GM18517 (cell line): ENCODE measurements around the gene FIP1L1.
"Not testable (repeated sequence)": the region's sequence is repeated elsewhere in the genome, so short reads cannot be mapped to it uniquely, and the experiment has no call there.

Experiments
- ATAC-seq: cut with Tn5 transposase; IDR thresholded peaks from one replicate; pipeline ENCODE4 v1.9.1; 2021; ENCODE audit warnings: mild to moderate bottlenecking, moderate library complexity; ENCODE audit not compliant: unreplicated experiment

FIP1L1 gene

DNA sequence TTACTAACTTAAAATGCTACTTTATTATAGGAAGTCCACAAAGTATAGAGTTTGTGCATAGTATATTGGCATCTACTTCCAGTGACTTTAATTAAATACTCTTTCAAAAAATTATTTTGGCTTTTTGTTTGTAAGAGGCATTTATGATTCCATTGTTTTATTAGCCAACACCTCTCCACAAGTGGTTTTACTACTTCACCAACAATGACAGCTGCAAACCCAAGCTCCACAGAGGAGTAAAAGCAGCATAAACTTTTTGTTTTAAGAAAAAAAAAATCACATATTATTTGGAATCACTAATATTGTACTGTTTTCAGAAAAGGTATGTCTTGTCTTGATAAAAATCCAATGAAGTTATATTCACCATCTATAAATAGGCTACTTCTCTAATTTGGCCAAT, 88.5 kb downstream of the FIP1L1 start:
- no peak for ATAC-seq

DNA sequence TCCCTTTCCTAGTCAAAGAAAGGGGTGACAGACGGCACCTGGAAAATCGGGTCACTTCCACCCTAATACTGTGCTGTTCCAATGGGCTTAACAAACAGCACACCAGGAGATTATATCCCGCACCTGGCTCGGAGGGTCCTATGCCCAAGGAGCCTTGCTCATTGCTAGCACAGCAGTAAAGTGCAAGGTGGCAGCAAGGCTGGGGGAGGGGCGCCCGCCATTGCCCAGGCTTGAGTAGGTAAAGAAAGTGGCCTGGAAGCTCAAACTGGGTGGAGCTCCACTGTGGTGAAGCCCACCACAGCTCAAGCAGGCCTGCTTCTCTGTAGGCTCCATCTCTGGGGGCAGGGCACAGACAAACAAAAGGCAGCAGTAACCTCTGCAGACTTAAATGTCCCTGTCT, 89.1 kb downstream of the FIP1L1 start:
- not testable (repeated sequence) for ATAC-seq

DNA sequence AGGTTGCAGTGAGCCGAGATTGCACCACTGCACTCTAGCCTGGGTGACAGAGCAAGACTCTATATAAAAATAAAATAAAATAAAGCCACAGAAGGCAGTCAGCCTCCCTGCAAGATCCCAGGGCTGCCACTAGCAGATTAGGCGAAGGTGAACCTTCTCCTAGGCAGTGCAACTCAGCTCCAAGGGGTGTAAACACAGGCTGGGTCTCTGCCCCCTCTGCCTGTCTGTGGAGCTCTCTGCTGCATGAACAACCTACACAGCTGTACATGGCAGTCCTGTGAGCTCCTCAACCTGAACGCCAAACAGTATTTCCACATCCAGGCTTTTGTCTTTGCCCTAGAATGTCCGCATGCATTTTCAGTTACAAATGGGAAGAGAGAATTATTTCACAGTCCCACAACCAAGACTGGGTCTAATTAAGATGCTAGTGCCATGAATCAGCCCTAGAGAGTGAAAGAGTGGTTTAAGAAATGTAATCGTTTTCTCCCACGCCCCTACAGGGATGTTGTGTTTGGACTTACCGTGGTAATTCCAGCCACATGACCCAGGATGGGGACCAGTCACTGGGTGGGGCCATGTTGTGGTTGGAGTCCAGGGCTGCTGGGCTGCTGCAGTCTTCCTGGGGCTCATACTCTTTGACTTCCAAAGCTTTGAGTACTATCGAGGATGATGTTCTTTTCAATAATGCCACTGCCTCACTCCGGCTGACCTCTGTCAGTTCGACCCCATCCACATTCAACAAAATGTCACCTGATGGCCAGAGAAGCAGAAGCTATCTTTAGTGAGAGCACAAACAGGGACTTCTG, 99.0 kb downstream of the FIP1L1 start:
- no peak for ATAC-seq

DNA sequence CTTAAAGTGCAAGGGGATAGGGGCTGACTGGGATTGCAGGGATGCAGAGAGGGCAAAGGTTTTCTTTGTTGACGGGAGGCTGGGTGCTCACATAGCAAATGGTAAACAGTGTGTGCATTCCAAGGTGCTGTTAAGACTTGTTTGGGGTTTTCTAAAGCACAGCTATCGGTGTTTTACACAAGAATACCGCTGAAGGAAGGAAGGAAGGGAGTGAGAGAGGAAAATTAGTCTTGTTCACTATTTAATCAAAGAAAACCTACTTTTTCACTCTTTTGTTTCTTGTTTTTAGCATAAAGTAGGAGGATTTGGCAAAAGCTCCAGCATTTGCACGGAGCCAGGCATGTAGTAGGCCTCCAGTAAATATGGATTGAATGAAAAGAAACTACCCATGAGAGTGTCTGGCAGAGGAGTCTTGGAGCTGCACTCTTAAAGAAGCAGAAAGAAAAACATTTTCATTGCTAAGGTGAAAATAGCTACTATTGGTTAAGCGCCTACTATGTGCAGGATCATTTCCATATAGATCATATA, 99.7 kb downstream of the FIP1L1 start:
- no peak for ATAC-seq

DNA sequence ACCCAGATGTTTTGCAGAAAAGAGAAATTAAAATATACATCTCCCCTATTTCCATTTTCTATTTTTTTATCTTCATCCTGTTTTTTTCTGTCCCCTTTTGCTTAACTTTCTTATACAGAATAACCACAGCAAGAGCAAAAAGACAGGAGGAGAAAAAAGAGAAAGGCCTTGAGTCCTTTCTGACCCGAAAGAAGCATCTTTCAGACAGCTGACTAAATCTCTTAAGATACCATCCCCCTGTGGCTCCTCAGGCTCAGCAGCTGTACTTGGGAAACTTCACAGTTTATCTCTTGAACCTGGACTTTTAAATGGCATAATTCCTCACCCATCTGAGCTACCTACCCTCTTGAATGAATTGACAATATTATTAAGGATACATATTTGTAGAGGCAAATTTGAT, 100.2 kb downstream of the FIP1L1 start:
- ATAC-seq: no peak

DNA sequence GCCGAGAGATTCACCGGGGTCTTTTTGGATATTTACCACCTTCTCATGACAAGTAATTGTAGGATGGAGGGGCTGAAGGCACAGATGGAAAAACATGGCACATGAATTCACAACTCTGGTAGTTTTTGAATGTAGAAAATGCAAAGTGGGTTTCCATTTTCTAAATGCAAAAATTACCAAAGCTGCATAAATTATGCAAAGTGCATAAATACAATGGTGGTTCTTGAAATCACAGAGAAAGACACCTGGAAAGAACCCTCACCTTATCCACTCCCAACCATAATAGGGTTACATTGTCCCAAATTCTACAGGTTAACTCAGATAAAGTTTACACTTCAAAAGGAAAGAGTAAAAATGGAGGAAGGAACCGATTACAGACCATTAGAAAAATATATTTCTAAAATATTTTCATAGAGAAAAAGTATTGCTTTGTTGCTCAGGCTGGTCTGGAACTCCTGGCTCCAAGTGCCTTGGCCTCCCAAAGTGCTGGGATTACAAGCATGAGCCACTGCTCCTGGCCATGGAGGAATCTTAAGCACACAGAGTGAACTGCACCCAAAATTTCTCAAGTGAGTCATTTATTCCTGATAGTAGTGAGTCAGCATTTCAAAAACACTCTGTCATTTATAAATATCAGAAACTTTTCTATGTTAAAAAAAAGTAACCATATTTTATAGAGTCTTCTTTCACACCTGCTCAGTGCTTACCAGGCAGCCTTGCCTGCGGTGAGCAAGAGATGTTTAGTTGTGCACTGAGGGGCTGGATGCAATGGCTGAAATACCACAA, 101.4 kb downstream of the FIP1L1 start:
- no peak for ATAC-seq

DNA sequence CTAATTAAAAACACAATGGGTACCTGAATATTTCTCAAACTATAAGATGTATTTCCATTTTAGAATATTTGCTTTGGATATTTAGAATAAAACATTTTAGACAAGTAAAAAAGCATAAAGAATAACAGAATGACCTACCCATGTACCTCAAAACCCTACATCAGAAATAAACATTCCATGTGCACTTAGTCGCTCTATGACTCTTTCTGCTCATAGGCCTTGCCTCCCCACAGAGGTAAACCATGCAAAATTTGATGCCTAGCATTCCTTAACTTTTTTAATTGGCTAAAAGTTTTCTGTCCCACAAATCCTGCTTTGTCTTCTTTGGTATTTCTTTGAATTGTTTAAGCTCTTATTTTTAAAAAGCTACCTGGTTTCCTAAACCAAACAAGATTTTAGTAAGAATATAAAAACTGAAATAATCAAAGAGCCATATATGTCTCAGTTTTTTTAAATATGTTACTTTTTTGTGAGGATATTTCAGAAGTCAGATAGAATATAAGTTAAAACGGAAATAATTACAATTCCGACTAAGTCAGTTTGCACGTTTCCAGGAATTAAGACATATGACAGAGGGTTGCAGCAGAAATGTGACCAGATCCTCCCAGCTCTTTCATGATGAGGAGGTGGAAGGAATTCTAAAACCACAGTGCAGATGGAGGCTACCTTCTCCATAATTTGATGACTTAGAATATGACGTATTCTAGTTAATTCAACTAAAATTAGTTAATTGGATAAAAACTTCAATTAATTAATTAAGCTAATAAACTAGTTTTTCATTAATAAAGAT, 102.5 kb downstream of the FIP1L1 start:
- no peak for ATAC-seq

DNA sequence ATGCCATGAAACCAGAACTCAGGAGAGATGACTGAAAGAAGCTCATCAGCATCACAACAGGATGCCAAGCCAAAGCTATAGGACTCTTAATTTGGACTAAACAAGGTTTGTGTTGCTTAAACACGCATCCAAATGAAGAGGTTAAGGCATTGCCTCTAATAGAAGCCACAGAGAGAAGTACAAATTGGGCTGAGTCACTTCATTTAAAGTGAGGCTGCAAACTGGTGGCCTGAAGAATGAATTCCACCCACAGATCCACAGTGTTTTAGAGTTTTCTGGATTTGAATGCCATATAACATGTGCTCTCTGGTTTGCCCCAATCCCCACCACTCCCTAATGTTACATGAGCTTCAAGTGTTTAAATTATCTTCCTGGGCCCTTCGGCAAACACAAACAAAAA, 103.5 kb downstream of the FIP1L1 start:
- ATAC-seq: no peak

DNA sequence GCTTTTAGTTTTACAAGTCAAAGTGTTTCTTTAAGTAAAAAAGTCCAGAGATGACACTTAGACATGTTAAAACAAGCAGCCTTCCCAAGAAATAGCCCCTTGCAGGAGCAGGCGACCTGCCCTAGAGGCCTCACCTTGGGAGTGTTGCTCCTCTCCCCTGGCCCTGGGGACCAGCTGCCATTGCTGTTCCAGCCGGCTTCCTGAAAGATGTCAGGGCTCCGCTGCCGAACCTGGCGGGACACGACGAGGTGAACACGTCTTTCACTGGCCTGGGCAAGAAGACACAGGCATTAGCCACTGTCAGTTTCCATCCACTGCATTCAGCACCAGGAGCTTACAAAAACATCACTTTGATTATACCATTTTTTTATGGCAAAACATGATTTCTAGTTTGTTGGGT, 104.1 kb downstream of the FIP1L1 start:
- no peak for ATAC-seq

DNA sequence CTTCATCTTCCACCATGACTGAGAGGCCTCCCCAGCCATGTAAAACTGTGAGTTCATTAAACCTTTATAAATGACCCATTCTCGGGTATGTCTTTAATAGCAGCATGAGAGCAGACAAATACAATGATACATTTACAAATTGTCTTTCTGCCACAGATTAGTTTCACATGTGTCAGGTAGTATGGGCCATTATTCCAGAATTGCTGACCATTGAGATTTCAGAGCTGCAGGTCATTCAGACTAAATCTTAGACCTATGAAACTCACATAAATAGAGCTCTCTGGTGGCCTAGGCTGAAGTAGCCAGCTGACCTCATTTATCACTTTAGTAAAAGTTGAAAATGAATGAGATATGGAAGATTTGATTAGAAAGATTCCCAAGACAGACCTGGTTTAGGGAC, 105.8 kb downstream of the FIP1L1 start:
- no peak for ATAC-seq

DNA sequence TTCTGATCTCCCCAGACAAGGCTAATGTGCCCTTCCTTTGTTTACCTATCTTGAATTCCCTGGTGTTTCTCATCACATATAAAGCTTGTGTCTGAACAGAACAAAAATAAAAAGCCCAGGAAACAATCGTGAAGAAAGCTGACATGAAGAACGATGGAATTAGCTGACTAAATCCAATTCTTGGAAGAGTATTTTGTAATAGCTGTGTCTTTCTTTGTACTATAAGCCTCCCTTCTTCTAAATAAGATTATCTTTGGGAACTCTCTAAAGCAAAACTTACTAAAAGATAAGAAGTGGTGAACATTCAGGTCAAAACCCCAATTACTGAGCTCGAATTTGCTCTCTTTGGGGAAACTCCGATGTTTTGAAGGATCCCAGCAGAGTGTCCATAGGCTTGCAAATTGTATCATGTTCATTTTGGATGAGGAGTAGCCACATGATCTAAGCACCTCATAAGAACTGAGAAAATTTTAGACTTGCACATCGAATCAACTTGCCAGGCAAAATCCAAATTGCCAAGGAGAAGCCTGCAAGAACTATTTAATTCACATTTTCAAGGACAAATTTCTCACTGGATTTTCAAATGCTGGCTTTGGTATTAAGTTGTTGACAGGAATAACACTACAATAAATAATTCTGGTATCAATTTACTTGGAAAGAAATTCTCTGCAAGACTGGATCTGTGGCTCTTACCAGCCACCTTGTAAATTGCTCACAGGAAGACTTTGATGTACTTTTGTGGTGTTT, 107.6 kb downstream of the FIP1L1 start:
- no peak for ATAC-seq

DNA sequence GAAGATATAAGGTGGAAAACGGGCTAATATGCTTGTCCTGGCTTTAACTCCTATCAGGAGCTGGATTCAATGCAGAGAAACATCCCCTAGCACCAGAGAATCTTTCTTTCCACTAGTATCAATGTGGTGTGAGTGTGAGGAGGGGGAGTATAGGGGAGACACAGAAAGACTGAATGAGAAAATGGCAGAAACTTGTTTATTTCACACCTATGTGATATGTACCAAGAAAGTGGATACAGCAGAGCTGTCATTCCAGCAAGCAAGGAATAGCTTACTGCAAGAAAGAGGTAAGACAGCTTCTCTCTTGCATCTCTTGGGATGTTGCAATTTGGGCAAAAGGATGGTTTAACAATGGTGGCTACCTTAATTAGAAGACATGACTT, 108.2 kb downstream of the FIP1L1 start:
- no peak for ATAC-seq

DNA sequence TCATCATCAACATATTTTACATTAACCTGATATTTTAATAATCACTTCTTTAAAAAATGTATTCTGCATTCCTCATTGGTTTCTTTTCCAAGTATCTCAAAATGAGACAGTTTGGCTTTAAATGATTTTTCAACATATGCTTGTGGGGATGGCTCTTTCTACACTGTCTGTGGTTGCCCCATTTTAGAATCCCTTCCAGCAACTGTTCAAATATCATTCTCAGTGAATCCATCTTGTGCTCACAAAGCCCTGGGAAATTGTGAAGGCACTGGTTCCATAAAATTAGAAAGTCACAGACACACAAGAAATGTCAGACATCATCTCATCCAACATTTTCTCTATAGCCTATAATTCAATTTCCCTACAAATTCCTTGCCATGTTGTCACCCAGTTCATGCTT, 110.3 kb downstream of the FIP1L1 start:
- no peak for ATAC-seq

DNA sequence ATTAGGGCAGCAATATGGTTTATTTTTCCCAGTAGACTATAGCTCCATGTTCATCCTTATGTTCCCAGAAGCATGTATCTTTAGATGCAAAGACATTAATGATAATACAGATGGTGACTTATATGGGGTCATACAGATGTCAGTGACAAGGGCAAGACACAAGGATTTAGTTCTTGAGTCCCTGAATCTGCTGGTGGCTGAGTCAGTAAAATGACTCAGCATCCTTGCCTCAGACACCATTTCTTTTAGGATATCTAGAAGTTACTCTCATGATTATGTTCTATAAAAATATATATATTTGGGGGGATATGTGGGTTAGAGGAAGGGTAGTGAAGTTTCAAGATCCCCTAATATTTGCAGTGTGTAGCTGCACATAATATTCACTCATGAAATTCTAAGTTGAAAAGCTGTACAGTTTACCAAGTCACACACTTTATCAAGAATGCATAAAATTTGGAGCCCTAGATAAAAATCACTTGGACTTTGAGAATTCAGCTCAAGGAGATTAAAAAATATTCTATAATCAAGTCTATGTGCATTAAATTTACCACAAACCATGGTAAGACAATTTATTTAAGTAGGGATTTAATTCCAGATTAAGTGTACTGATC, 111.9 kb downstream of the FIP1L1 start:
- ATAC-seq: no peak

DNA sequence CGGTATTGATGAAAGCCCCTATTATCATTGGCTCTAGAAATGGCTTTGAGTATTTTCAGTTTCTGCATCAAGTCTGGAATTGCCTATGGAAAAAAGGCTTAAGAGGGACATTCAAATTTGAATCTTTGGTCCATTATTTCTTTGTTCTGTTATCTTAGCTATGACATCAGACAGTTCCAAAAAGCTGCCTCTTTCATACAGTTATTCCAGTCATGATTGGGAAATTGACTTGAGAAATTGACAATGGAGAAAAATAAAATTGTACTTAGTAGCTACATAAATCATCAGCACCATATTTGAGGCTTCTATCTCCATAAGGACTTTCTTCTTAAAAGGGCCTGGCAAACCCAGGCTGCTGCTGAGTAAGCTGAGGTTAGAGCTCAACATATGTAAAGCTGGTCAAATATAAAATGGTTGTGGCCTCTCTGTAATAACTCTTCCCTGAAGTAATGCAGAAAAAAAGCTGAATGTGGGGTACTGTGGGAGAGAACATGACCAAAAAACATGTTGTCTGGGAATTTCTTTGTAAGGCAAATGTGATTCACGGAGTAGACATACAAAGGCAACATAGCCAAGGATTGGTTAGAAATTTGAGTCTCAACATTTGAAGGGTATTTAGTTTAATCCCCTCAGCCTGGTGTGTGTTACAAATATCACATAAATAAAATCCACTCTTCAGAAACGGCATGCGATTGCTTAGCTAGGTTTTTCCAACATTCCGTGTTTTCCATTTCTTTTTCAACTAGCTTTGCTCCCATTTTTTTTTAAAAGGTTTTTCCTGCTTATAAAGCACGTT, 112.9 kb downstream of the FIP1L1 start:
- no peak for ATAC-seq

DNA sequence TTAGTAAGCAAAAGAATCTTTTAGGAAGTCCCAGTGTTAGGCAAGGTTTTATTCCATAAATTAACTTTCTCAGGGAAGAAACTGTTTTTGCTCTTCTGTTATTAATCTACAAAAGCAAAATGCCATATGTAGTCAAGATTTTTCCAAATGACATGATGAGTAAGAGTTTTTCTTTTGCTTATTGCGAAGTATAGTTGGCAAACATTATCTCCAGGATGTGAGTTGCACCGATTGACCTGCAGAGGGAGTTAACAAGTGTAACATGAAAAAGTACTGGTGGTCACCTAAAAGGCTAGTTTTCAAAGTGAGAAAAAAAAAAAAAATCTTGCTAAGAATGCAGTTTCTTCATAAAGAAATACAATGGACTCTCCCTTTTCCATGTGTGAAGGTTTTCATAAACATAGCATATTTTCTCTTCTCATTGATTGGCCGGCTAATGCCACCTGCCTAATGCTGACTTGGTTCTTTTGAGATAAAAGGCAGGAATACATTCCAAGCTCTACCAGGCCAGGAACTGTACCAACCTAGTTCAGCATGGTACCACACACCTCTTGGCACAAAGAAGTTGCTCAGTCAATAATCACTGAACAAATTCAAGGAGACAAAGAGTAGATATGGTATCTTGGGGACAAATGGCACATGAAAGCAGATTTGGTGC, 113.7 kb downstream of the FIP1L1 start:
- no peak for ATAC-seq

DNA sequence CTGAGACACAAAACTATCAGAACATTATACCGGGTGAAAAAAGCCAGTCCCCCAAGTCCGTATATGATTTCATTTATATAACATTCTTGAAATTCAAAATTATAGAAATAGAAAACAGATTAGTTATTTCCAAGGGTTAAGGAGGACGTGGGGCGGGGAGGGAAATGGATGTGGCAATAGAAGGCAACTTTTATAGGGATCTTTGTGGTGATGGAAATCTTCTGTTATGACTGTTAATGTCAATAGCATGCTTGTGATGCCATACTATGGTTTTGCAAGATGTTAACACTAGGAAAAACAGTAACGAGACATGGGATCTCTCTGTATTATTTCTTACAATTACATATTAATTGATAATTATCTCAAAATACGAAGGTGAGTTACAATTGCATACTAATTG, 117.4 kb downstream of the FIP1L1 start:
- ATAC-seq: no peak

DNA sequence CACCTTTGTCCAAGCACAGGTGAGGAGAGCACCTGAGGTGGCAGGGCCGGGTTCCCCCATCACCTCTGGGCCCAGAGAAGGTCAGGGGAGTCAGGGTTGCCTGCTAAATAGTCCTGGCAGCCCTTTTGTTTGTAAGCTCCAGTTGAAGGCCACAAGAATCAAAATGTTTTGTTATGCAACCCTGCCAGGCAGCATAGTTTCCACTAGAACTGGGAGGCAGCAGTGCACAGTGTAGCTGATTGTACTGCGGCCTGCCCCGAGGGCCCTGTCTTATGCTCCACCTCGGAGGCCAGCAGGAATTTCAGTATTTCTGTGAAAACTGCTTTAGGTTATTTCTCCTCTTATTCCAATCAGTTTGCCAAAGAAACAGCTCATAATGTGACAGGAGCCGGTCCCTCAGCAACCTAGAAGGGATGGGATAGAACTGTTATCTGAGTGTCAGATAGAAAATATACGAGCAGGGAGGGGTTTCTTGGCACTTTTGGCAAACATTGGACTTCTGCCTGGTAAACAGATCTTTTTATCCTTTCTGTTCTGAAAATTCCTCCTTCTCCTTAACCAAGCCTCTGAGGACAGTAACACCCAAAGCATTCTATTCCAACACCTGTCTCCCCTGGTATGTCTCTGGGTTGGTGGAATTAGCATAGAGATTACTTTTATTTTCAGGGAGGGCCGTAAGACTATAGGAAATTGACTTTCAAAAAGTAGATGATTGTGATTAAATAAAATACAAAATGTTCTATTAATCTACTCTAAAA, 120.2 kb downstream of the FIP1L1 start:
- ATAC-seq: no peak
